ENCODE measurements around the gene VIP. TPM values are rescaled to one million over a fixed set of nuclear protein-coding genes. Genes with fewer than 3 reads are reported as not detected.

VIP gene
- total RNA-seq, 1 experiment from 2014 or later, result not detected

DNA sequence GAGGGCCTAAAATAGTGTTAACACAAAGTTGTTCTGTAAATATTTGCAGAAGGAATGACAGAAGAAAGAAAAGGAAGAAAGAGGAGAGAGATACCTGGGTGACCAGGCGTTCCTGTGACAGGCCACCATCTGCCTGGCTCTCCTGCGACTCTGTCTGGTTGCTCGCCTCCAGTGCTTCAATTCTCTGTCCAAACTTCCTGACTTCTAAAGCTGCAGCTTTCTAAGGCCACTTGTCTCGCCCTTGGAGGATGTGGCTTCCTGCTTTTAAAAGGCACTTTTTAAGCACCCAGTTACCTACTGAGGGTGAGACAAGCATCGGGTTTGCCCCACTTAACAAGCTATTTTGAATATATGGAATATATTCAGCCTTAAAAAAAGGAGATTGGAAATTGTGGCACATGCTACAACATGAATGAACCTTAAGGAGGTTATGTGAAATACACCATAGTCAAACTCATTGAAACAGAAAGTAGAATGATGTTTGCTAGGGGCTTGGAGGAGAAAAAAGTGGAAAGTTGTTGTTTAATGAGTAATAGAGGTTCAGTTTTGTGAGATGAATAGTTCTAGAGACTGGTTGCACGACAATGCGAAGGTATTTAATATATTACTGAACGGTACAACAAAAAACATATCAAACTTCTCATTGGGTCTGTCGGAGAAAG, 32.8 kb downstream of the VIP start:
- Histone ChIP-seq H3K4me2 (ENCODE audit: low read length) (no peak overlapping the region), H3K4me3 (ENCODE audit: low read length) (no peak overlapping the region), H3K9ac (ENCODE audit: low read length) (no peak overlapping the region), H3K36me3 (ENCODE audit: low read depth, low read length) (no peaks in the 10 kb centered on the region), H3K27me3 (ENCODE audit: low read length) (peaks cover 37% of the 10 kb centered on the region), H2AFZ (ENCODE audit: low read length) (no peak overlapping the region), H3K27ac (ENCODE audit: low read length) (no peak overlapping the region), H3K79me2 (ENCODE audit: low read length) (no peaks in the 10 kb centered on the region), H3K9me3 (ENCODE audit: low read length) (no peaks in the 10 kb centered on the region), H3F3A (ENCODE audit: low read length, unreplicated experiment) (no peaks in the 10 kb centered on the region), H3K4me1 (ENCODE audit: insufficient read depth, low read length) (no peaks in the 10 kb centered on the region), H4K20me1 (ENCODE audit: low read length) (no peaks in the 10 kb centered on the region), H3K9me2 (replicated peaks; ENCODE audit: low read length) (no peaks in the 10 kb centered on the region)
- intact Hi-C loops (cut with micrococcal nuclease), result no loop called here
- DNase-seq (no peak), ATAC-seq (no peak)
- CTCF ChIA-PET, result no interaction called here
- BruUV-seq (replicated peaks), result no TSS peak
- POLR2A ChIA-PET (ENCODE audit: unreplicated experiment), result no interaction called here
- TF ChIP-seq EZH2 (IDR thresholded peaks at IDR 0.05; ENCODE audit: low read length, unreplicated experiment) (no peak), EZH2phosphoT487 (IDR thresholded peaks at IDR 0.05; ENCODE audit: borderline replicate concordance, low read length) (no peak)
- TF ChIP-seq, protein P1, sequence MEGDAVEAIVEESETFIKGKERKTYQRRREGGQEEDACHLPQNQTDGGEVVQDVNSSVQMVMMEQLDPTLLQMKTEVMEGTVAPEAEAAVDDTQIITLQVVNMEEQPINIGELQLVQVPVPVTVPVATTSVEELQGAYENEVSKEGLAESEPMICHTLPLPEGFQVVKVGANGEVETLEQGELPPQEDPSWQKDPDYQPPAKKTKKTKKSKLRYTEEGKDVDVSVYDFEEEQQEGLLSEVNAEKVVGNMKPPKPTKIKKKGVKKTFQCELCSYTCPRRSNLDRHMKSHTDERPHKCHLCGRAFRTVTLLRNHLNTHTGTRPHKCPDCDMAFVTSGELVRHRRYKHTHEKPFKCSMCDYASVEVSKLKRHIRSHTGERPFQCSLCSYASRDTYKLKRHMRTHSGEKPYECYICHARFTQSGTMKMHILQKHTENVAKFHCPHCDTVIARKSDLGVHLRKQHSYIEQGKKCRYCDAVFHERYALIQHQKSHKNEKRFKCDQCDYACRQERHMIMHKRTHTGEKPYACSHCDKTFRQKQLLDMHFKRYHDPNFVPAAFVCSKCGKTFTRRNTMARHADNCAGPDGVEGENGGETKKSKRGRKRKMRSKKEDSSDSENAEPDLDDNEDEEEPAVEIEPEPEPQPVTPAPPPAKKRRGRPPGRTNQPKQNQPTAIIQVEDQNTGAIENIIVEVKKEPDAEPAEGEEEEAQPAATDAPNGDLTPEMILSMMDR (conservative IDR thresholded peaks at IDR 0.05; ENCODE audit: low read depth, low read length), result no peak

DNA sequence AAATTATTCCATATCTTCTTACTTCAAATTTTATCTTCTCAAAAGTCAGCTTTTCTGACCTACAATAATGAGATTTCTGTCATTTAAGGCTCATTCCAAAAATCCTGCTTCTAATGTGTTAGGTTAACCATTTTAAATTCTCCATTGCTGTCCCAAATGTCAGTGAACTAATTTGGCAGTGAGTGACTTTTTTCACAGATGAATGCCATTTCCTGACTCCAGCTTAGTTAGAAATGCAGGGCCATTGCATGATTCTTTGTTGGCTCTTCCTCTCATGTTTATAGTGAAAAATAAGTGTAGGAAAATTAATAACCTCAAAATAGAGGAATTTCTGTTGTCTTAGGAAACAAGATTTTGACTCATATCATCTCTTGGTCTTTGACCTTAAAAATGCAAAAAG, 44.1 kb downstream of the VIP start:
- intact Hi-C loops (cut with micrococcal nuclease), result no loop called here
- no TSS peak for BruUV-seq (replicated peaks)
- ChIA-PET POLR2A (ENCODE audit: unreplicated experiment) (no interaction called here), CTCF (no interaction called here)
- ATAC-seq, result no peak
- no peak overlapping the region for H3K27ac ChIP-seq (ENCODE audit: low read length)
- peaks cover 11% of the 10 kb centered on the region; the same call in 1 of the 2 replicates for H3K27me3 ChIP-seq (ENCODE audit: low read length)
- no peaks in the 10 kb centered on the region for H3K36me3 ChIP-seq (ENCODE audit: low read depth, low read length)
- H3K9me3 ChIP-seq (ENCODE audit: low read length), result no peaks in the 10 kb centered on the region
- TF ChIP-seq, protein P1 (conservative IDR thresholded peaks at IDR 0.05; ENCODE audit: low read depth, low read length), result no peak
- TF ChIP-seq EZH2phosphoT487 (IDR thresholded peaks at IDR 0.05; ENCODE audit: borderline replicate concordance, low read length) (no peak), EZH2 (IDR thresholded peaks at IDR 0.05; ENCODE audit: low read length, unreplicated experiment) (no peak)
- no peaks in the 10 kb centered on the region for H3K9me2 ChIP-seq (replicated peaks; ENCODE audit: low read length)
- H4K20me1 ChIP-seq (ENCODE audit: low read length), result no peaks in the 10 kb centered on the region
- no peaks in the 10 kb centered on the region for H3K4me1 ChIP-seq (ENCODE audit: insufficient read depth, low read length)
- no peaks in the 10 kb centered on the region for H3F3A ChIP-seq (ENCODE audit: low read length, unreplicated experiment)
- no peak overlapping the region for H3K9ac ChIP-seq (ENCODE audit: low read length)
- no peak overlapping the region for H2AFZ ChIP-seq (ENCODE audit: low read length)
- no peak overlapping the region for H3K4me3 ChIP-seq (ENCODE audit: low read length)
- no peak for DNase-seq
- no peak overlapping the region for H3K4me2 ChIP-seq (ENCODE audit: low read length)
- no peaks in the 10 kb centered on the region for H3K79me2 ChIP-seq (ENCODE audit: low read length)

DNA sequence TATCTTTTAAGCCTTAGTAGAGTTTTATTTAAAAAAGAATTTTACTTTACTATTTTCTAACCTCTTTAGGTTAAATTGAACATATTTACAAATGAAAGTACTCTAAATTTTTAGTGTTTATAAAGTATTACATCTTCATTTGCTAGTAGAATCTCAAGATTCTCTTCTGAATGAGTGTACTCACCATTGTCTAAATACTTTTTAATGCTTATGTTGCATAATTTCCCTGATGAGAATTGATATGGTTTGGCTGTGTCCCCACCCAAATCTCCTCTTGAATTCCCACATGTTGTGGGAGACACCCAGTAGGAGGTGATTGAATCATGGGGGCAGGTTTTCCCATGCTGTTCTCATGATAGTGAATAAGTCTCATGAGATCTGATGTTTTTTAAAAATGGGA, 53.6 kb downstream of the VIP start:
- ATAC-seq, result no peak
- Histone ChIP-seq H3K4me1 (ENCODE audit: insufficient read depth, low read length) (no peaks in the 10 kb centered on the region), H3K79me2 (ENCODE audit: low read length) (no peaks in the 10 kb centered on the region), H3K27me3 (ENCODE audit: low read length) (peaks cover 40% of the 10 kb centered on the region), H3K27ac (ENCODE audit: low read length) (no peak overlapping the region), H3K9ac (ENCODE audit: low read length) (no peak overlapping the region), H3F3A (ENCODE audit: low read length, unreplicated experiment) (no peaks in the 10 kb centered on the region), H2AFZ (ENCODE audit: low read length) (no peak overlapping the region), H4K20me1 (ENCODE audit: low read length) (no peaks in the 10 kb centered on the region), H3K9me2 (replicated peaks; ENCODE audit: low read length) (no peaks in the 10 kb centered on the region), H3K36me3 (ENCODE audit: low read depth, low read length) (no peaks in the 10 kb centered on the region), H3K4me2 (ENCODE audit: low read length) (no peak overlapping the region), H3K9me3 (ENCODE audit: low read length) (no peaks in the 10 kb centered on the region), H3K4me3 (ENCODE audit: low read length) (no peak overlapping the region)
- ChIA-PET POLR2A (ENCODE audit: unreplicated experiment) (no interaction called here), CTCF (no interaction called here)
- TF ChIP-seq EZH2 (IDR thresholded peaks at IDR 0.05; ENCODE audit: low read length, unreplicated experiment), result no peak
- TF ChIP-seq, protein P1 (conservative IDR thresholded peaks at IDR 0.05; ENCODE audit: low read depth, low read length), result no peak
- TF ChIP-seq EZH2phosphoT487 (IDR thresholded peaks at IDR 0.05; ENCODE audit: borderline replicate concordance, low read length), result no peak
- BruUV-seq (replicated peaks), result no TSS peak
- intact Hi-C loops (cut with micrococcal nuclease), result no loop called here
- DNase-seq, result no peak

Measured in PC-3 (cell line).